Left lung (tissue), 10 donors: ENCODE data around the gene PCGF2. TPM values are rescaled to one million over a fixed set of nuclear protein-coding genes. Genes with fewer than 3 reads are reported as not detected.

Source experiments
- ATAC-seq: fragments of 200-7000 bp; cut with Tn5 transposase; one replicate; pipeline ENCODE4 v1.9.1; 2020; ENCODE audit warnings: moderate library complexity
- DNase-seq, 4 donors: peaks; one replicate each; pipeline ENCODE4 v3.0.0-alpha.2; 2013 to 2020
- H3K27ac ChIP-seq, 2 donors: fragments of 200-600 bp; sonication (generic) in 1 of 2; one replicate each; pipeline versions ENCODE4 v1.5.0 to v1.8.0; 2020 to 2021
- H3K27me3 ChIP-seq, 2 donors: fragments of 200-600 bp; sonication (generic) in 1 of 2; one replicate each; pipeline versions ENCODE4 v1.5.0 to v1.8.0; 2020 to 2021
- H3K36me3 ChIP-seq, 2 donors: fragments of 200-600 bp; sonication (generic) in 1 of 2; one replicate each; pipeline versions ENCODE4 v1.5.0 to v1.8.0; 2020 to 2021
- H3K4me1 ChIP-seq, 2 donors: fragments of 200-600 bp; one replicate each; pipeline ENCODE4 v1.8.0; 2021
- H3K4me3 ChIP-seq, 2 donors: fragments of 200-600 bp; sonication (generic) in 1 of 2; one replicate each; pipeline versions ENCODE4 v1.5.0 to v1.8.0; 2020 to 2021; ENCODE audit warnings: mild to moderate bottlenecking in 1 of 2
- H3K9me3 ChIP-seq, 2 donors: fragments of 200-600 bp; sonication (generic) in 1 of 2; one replicate each; pipeline versions ENCODE4 v1.5.0 to v1.8.0; 2020 to 2021
- intact Hi-C, 2 donors: fragments of 100-400 bp; cut with DNase I; formaldehyde crosslinking; loops; one replicate each; pipeline versions ENCODE4 v1.11.2 to v1.14.2; 2022
- polyA plus RNA-seq, 6 donors: library from polyadenylated mRNA; unstranded; fragments of 120-200 nt; gene quantifications; one replicate each; pipeline ENCODE4 v1.2.1, GENCODE V29; 2013; ENCODE audit not compliant: insufficient read length in 6 of 6
- total RNA-seq, 2 donors: library from RNA; stranded (reverse); fragmentation: NEBNext Ultra II Directional; extraction: Animal tissue kit (Norgen Biotek cat#: 25700); gene quantifications; one replicate each; pipeline ENCODE4 v1.2.1, GENCODE V29; 2021
- TF ChIP-seq, protein P1 (sequence below), 2 donors: fragments of 200-600 bp; sonication (generic) in 1 of 2; IDR thresholded peaks; one replicate each; pipeline versions ENCODE4 v1.5.0 to v1.8.0; 2021; ENCODE audit warnings: antibody characterized with exemption in 2 of 2
- donor health status: DM: no; HTN: yes; CAD: no.
- donor health status: DM: no; HTN: no; CAD: no.

PCGF2 gene
- total and polyA plus RNA-seq, 8 donors: 40.0 to 102 (median 85.0) TPM

- Histone ChIP-seq H3K27me3 (no peaks in the 10 kb centered on the region), H3K4me3 (no peak overlapping the region), H3K4me1 (peaks cover 10 to 47% of the 10 kb centered on the region in 2 donors), H3K36me3 (no peaks in the 10 kb centered on the region), H3K27ac (peak overlapping the region in 1 of 2 donors; percentile 98), H3K9me3 (no peaks in the 10 kb centered on the region)
- DNase-seq (no peak), ATAC-seq (no peak)
- intact Hi-C loops: no loop called here
- TF ChIP-seq, protein P1, sequence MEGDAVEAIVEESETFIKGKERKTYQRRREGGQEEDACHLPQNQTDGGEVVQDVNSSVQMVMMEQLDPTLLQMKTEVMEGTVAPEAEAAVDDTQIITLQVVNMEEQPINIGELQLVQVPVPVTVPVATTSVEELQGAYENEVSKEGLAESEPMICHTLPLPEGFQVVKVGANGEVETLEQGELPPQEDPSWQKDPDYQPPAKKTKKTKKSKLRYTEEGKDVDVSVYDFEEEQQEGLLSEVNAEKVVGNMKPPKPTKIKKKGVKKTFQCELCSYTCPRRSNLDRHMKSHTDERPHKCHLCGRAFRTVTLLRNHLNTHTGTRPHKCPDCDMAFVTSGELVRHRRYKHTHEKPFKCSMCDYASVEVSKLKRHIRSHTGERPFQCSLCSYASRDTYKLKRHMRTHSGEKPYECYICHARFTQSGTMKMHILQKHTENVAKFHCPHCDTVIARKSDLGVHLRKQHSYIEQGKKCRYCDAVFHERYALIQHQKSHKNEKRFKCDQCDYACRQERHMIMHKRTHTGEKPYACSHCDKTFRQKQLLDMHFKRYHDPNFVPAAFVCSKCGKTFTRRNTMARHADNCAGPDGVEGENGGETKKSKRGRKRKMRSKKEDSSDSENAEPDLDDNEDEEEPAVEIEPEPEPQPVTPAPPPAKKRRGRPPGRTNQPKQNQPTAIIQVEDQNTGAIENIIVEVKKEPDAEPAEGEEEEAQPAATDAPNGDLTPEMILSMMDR (IDR thresholded peaks at IDR 0.05): no peak
Measured at GRCh38 chr17:38698760-38699159, 49.4 kb downstream of the PCGF2 start.

GRCh38 chr17:38697061-38697820 lies 50.9 kb downstream of the PCGF2 start:
- H3K4me3 ChIP-seq: no peak overlapping the region
- no peaks in the 10 kb centered on the region for H3K9me3 ChIP-seq
- no peak overlapping the region for H3K27ac ChIP-seq
- TF ChIP-seq, protein P1 (IDR thresholded peaks at IDR 0.05): no peak
- no peaks in the 10 kb centered on the region for H3K36me3 ChIP-seq
- H3K4me1 ChIP-seq: peaks cover 4 to 52% of the 10 kb centered on the region in 2 donors
- no peaks in the 10 kb centered on the region for H3K27me3 ChIP-seq
- no peak for DNase-seq
- no peak for ATAC-seq
- intact Hi-C loops: no loop called here

GRCh38 chr17:38693700-38694329 lies 54.3 kb downstream of the PCGF2 start:
- ATAC-seq (peak; percentile 82), DNase-seq (peak in 3 of 4 donors; percentile 71 to 96 (median 90))
- TF ChIP-seq, protein P1 (IDR thresholded peaks at IDR 0.05): no peak
- Histone ChIP-seq H3K4me3 (no peak overlapping the region), H3K4me1 (peaks cover 4 to 21% of the 10 kb centered on the region in 2 donors), H3K9me3 (no peaks in the 10 kb centered on the region), H3K27ac (peak overlapping the region; percentile 46 to 53), H3K36me3 (no peaks in the 10 kb centered on the region), H3K27me3 (no peaks in the 10 kb centered on the region)
- intact Hi-C loops: no loop called here

GRCh38 chr17:38691154-38691553 lies 57.0 kb downstream of the PCGF2 start:
- Histone ChIP-seq H3K4me1 (peaks cover 4 to 17% of the 10 kb centered on the region in 2 donors), H3K4me3 (no peak overlapping the region), H3K9me3 (no peaks in the 10 kb centered on the region), H3K27ac (no peak overlapping the region), H3K27me3 (no peaks in the 10 kb centered on the region), H3K36me3 (no peaks in the 10 kb centered on the region)
- intact Hi-C loops: no loop called here
- TF ChIP-seq, protein P1 (IDR thresholded peaks at IDR 0.05): no peak
- ATAC-seq (no peak), DNase-seq (no peak)

DNA sequence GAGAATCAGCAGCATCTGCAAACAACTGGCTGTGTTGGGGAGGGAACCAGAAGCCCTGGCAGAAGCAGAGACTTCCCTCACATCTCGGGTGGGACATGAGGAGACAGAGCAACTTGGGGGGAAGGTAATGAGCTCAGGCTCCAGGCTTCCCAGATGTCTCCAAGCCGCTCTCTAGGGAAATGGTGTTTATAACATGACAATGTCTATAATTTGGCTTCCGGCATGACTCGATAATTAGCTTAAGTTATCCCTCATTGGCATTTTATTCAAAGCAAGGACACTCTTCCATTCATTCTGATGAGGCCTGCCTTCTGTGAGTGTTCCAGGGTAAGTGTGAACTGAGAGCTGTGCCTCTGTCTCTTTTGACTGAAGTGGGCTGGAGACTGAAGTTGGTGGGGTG lies 57.8 kb downstream of the PCGF2 start:
- intact Hi-C loops: no loop called here
- Histone ChIP-seq H3K27me3 (no peaks in the 10 kb centered on the region), H3K4me3 (no peak overlapping the region), H3K36me3 (no peaks in the 10 kb centered on the region), H3K4me1 (peaks cover 4 to 13% of the 10 kb centered on the region in 2 donors), H3K27ac (no peak overlapping the region), H3K9me3 (no peaks in the 10 kb centered on the region)
- TF ChIP-seq, protein P1 (IDR thresholded peaks at IDR 0.05): no peak
- ATAC-seq (no peak), DNase-seq (no peak)
